GM20431 (cell line): ENCODE measurements around the gene XKR8.

Experiments used
- in situ Hi-C: fragments of 300-500 bp; cut with MseI, MboI; formaldehyde crosslinking; loops from one replicate; pipeline ENCODE4 v1.15.0; 2020; ENCODE audit warnings: low sequenced_read_pairs; ENCODE audit not compliant: unreplicated experiment

Gene XKR8

DNA sequence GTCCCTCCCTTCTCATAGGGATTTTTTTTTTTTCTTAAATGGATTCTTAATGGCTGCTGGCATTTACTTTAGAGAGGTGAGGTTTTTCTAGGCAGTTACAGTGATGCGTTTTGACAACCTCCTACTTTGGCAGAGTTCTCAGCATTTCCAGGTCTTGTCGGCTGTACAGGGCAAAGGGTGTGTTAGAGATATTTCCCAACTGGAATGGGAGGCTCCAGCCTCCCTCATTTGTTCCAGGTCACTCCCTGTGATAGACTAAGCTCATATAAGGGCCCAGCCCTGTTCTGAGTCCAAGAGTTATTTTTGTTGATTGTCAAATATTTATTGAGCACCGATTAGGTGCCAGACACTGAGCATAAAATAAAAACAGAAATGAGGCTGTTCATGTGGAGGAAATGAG lies 7.6 kb upstream of the XKR8 start:
- in situ Hi-C loops: no loop called here

DNA sequence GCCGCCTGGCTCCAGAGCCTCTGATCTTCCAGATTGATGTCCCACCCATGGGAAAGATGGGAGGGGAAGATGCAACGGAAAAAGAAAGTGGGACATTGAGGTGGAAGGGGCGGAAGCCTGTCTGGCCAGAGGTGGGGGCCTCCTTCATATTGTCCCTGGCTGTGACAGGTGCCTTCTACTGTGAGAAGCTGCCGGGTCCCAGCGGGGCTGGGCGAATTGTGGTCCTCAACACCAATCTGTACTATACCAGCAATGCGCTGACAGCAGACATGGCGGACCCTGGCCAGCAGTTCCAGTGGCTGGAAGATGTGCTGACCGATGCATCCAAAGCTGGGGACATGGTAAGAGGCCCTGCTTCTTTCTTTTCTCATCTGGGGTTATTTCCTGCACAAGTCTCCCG lies 5.6 kb upstream of the XKR8 start:
- in situ Hi-C loops: no loop called here

DNA sequence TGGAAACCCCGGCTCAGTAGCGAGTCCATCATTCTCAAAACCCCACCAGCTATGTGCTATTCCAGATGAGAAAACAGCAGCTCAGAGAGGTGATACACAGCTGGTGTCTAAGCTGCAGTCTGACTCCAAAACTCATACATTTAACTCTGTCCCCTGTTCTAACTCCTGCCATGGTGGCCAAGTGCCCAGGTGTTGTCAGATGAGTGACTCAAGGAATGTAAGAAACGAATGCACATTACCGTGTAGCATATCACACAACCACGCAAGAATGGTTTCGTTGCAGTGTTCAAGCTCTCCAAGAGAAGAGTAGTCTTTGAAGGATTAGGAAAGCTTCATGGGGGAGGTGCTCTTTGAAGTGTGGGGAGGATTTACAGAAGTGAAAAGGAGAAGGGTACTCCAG lies 4.7 kb upstream of the XKR8 start:
- in situ Hi-C loops: no loop called here

DNA sequence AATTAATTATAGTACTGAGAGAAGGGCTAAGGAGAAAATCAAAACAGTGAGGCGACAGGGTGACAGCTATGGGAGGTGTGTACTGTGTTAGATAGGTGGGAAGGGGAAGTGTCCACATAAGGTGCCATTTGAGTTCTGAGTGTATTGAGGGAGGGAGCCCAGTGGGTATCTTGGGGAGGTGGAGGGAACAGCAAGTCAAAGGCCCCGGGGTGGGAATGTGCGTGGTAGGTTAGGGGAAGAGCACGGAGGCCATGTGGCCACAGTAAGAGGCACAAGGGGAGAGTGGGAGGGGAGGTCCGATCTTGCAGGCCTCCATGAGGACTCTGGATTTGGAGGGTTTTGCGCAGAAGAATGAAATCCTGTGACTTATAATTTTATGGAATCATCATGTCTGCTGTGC lies 3.0 kb upstream of the XKR8 start:
- in situ Hi-C loops: no loop called here

DNA sequence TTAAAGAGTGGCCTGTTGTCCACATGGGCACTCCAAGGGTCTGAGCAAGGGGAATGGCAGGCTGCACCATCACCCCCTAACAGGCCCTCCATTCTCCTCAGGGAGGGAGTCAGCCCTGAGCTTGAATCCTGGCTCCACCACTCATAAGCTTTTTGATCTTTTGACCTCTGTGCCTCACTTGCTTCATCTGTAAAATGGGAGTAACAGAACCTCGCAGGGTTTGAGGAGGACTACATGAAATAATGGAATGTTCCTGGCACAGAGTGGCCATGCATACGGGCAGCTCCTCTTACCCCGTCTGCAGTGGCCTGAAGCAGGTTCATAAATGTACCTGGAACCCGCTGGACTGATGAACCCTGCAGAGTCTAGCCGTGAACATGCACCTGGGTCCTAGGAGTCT lies 2.1 kb upstream of the XKR8 start:
- in situ Hi-C loops: no loop called here

DNA sequence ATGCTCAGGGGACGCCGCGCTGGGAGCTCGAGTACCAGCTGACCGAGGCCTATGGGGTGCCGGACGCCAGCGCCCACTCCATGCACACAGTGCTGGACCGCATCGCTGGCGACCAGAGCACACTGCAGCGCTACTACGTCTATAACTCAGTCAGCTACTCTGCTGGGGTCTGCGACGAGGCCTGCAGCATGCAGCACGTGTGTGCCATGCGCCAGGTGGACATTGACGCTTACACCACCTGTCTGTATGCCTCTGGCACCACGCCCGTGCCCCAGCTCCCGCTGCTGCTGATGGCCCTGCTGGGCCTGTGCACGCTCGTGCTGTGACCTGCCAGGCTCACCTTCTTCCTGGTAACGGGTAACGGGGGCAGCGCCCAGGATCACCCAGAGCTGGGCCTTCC lies 1.3 kb upstream of the XKR8 start:
- in situ Hi-C loops: no loop called here

DNA sequence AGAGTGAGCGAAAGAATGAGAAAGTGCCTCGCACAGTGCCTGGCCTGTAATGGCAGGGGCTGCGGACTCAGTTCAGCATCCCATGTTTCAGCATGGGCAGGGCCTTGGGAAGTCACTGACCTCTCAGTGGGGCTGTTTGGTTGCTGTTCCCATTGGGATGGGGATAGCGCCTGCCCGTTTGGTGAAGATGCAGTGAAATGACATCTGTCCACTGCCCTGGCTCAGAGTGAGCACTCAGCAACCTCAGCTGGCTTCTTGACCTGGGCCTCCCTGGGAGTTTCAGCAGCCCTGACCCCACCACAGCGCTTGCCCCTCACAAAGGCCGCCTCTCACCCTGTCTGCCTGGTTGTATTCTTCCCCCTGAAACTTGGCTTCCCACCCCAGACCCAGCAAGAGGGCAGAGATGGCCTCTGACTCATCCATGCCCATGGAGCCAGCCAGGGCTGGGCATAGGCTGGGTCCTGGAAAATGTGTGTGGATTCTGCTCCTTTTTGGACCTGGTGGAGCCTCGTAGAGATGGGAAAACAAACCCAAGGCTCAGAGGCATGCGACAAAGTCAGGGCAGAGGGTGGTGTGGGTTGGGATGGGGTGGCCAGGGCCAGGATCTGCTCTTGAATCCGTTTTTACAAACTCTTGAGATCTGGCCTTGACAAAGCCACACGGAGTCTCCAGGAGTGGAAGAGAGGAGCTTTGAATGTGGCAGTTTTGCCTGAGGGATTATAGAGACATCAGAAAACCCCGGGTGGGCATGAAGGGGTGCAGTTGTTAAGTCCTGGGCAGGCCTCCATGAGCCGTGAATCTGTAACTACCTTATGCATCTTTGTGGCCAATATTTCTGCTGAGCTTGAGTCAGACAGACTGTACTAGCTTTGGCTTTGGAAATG lies 1.2 kb downstream of the XKR8 start:
- in situ Hi-C loops: no loop called here

DNA sequence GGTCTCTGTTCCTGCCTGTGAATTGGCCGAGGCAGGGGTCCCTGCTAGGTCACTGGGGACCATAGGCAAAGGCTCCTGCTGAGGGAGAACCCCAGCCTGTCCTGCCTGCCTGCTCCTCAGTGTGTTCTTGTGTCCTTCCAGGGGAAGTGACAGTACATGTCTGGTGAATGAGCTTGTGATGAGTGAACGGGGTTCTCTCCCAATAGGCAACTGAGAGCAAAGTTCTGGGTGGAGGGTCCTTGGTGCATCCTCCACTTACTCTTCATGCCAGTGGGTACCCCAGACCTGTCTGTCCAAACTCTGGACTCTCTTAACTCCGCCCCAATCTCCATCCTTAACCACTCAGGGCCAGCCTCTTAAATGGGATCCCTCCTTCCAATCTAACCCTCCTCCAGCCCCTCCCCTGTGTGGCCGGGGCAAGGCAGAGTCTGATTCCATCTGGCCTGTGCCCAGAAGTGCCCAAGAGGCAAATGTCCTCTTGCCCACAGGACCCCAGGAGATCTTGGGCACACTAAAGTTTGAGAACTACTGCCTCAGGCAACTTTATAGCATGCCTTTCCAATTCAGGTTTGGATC lies 2.0 kb downstream of the XKR8 start:
- in situ Hi-C loops: no loop called here

DNA sequence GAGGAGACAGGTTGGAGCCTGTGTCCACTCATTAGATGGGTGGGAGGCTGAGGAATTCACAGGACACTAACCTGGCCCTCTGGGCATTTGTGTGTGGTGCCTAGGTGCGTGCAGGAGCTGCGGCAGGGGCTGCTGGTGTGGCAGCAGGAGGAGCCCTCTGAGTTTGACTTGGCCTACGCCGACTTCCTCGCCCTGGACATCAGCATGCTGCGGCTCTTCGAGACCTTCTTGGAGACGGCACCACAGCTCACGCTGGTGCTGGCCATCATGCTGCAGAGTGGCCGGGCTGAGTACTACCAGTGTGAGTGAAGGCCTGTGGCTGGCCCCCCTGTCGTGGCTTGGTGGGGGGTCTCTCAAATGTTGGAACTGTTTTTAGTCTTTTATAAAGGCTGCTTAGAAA lies 3.6 kb downstream of the XKR8 start:
- in situ Hi-C loops: no loop called here

DNA sequence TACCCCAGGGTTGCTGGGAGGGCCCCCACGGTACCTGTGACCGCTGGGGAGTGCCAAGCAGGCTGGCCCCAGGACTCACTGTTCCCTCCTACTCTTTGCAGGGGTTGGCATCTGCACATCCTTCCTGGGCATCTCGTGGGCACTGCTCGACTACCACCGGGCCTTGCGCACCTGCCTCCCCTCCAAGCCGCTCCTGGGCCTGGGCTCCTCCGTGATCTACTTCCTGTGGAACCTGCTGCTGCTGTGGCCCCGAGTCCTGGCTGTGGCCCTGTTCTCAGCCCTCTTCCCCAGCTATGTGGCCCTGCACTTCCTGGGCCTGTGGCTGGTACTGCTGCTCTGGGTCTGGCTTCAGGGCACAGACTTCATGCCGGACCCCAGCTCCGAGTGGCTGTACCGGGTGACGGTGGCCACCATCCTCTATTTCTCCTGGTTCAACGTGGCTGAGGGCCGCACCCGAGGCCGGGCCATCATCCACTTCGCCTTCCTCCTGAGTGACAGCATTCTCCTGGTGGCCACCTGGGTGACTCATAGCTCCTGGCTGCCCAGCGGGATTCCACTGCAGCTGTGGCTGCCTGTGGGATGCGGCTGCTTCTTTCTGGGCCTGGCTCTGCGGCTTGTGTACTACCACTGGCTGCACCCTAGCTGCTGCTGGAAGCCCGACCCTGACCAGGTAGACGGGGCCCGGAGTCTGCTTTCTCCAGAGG lies 6.8 kb downstream of the XKR8 start:
- in situ Hi-C loops: no loop called here

DNA sequence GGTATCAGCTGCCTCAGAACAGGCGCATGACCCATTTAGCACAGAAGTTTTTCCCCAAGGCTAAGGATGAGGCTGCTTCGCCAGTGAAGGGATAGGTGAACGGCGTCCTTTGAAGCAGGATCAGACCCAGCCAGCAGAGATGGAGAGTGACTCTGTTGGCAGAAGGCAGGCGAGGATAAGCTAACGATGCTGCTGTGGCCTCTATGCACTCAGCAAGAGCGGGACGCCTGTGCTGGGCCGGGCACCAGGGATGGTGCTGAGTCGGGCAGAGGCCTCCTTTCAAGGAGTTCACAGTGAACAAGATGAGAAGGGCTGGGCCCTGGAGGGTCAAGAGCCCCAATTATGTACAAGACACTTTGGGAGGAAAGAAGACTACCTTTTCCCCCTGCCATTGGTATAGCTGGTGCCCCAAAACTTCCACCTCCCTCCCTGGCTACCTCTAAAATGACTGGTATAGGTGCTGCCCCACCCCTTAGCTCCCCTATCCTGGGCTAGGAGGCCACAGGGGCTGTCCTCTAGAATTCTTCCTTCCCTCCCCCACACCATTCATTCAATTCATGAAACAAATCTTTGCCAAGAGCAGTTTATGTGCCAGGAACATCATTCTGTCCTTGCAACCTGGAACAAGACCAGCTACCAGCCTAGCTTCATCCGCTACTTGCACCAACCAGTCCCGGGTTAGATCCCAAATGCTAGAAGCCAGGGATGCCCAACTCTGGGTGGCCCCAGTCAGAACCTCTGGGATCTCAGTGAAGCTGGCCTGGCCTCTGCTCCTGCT lies 7.5 kb downstream of the XKR8 start:
- in situ Hi-C loops: no loop called here

DNA sequence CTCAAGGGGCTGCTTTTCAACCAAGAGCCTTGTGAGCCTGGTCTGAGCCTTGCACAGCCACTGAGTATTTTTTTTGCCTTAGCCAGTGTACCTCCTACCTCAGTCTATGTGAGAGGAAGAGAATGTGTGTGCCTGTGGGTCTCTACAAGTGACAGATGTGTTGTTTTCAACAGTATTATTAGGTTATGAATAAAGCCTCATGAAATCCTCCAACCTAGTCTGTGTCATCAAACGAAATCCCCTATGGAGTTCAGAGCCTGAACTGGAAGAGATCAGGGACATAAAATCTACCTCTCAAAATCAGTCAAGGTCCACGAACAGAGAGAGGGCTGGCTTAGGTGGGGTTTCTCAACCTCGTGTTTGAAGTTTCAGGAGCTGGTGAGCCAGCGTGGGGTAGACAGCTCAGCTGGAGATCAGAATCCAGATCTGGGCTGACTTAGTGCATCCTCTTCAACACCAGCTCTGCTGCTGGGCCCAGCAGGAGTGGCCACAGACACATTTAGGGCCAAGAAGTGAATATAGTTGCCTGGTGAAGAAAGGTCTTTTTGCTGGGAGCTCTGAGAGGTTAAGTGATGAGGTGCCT lies 8.2 kb downstream of the XKR8 start:
- in situ Hi-C loops: no loop called here

DNA sequence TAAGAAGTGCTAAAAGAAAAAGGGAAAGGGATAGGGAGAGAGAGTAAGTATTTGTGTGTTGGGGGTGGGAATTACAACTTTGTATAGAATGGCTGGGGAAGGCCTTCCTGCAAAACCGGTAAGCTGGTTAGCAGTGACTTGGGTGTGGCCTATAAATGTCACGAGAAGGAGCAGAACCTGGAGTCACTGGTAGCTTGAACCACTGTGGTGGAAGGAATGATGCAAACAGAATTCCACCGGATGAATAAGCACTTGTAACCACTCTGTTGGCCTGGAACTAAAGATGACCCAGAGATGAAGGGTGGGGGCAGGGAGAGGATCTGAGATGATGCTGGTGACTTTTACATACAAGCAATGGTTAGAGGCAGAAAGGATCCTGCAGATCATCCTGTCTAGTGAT lies 8.9 kb downstream of the XKR8 start:
- in situ Hi-C loops: no loop called here

DNA sequence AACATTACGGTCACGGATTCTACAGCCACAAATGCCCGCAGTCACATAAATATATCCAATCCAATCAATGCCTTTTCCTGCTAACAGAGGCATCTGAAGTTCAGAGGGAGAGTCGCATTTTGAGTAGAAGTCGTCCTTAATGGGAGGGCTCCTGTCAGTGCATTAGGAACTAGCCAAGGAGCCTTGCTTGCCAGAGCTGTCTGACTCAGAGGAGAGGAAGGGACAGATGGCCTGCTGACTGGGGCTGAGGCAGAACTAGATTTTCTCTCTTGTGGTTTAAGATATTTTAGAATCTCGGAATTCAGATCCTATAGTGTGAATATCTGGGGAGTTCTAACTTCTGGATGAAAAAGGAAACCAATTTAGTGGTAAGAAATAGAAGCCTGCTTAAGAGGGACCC lies 10.6 kb downstream of the XKR8 start:
- in situ Hi-C loops: no loop called here

DNA sequence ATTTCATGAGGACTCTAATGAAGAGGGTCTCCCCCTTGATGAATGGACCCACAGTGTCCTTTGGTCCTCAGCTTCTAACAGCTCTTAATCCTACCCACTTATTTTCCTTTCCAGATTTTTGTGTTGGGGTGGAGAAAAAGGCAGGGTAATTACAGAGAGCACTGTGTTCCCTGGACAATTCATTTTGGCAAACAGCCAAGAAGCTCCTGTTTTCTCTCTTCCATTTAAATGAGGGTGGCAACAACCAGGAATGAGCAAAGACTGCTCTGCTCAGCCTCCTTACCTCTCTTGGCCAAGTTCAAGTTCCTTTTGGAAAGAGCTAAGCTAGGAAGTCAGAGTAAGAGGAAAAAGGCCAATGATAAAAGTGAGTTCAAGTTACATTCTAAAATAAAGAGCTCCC lies 11.9 kb downstream of the XKR8 start:
- in situ Hi-C loops: no loop called here

DNA sequence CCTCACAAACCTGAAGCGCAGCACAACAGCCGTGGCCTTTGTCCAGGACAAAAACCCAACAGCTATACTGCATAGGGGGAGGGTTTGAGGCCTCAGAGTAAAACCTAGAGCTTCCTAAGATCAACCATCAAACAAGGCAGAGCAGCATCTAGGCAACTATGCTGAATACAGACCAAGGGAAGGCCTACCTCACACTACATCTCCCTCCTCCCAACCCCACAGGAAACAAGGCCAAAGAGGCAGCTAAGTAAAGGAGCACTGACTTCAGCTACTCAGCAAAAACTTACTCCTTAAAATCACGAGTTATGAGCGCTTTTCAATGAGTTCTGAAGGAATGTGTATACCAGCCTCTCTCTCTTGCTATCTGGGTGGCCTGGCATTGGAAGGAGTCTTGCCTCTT lies 12.4 kb downstream of the XKR8 start:
- in situ Hi-C loops: no loop called here

DNA sequence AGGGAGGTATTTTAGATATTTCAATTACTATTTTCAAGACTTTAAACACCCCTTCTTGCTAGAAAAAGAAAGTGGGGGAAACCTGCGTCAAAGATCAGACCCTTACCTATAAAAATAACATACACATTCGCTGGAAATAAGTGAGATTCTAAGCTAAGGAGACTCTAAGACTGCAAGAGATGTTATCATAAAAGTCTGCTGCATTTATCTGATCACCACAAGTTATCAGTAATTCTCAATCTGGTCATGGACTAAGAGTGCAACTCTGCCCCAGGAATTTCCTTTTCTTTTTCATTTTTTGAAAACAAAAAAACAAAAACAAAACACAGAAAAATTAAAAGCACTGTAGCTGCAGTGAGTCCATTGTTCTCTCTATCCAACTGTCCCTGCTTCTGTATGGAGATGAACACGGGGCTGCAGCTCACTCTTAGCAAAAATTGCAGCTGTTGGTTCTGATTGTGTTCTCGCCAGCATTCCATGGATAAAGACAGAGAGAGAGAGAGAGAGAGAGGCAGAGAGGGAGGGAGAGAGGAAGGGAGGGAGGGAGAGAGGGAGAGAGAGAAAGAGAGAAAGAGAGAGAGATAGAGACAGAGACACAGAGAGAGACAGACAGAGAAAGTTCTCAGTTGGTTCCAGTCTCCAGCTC lies 14.1 kb downstream of the XKR8 start:
- in situ Hi-C loops: no loop called here

DNA sequence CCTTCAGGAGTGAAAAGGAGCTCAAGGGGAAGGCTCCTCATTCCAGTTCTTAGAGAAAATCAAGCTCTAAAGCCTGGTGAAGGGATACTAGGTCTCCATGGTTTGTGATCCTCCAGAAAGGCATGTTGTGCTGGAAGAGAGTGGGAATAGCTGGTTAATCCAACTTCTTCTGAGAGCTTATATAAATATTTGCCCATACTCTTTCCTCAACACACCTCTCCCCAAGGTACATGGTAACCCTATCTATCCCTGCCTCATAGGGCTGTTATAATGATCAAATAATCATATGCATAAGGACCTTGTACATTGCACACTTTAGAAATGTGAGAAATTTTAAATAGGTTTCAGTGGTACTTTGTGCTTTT lies 14.6 kb downstream of the XKR8 start:
- in situ Hi-C loops: no loop called here

DNA sequence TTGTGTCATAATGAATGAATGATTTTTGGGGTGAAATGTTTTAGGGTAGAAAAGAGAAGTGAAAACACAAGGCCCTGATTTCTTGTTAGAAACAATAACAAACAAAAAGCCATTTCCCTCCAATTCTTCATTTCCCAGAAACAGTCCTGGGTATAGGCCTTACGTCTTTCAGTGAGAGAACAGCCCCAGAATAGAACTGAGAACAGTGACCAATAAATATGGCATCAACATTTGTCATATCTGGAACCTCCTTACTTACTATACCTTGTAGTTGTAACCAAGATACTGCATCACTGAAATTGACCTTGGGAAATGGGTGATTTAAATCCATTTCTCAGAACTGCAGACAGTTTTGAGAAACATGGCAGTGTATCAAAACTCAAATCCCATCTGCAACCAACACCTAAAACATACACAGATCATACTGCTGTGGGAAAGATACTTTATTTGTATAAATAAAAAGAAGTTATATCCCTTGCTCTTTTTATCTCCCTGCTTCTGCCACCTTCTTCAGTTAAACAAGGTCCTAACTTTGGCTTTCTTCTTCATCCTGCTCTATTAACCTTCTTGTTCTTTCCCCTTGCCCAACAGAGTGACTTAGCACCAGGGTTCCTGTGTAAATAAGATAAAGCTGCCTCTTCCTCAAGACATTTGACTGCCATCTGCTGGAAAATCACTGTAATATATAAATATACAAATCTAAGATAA lies 19.5 kb downstream of the XKR8 start:
- in situ Hi-C loops: no loop called here
